ENCODE measurements around the gene APAF1. TPM values are rescaled to one million over a fixed set of nuclear protein-coding genes. Genes with fewer than 3 reads are reported as not detected.

The APAF1 gene
- polyA plus RNA-seq, 4 donors, result 8.1 to 20.5 (median 8.7) TPM

- H3K4me3 ChIP-seq (ENCODE audit: low read depth in 1 of 3, low read length in 3 of 3), result no peak overlapping the region
- H3K27me3 ChIP-seq (ENCODE audit: control insufficient read depth in 3 of 3, insufficient read depth in 3 of 3, low read length in 3 of 3), result peaks cover 0 to 2% (median 0%) of the 10 kb centered on the region in 3 donors
- no peaks in the 10 kb centered on the region for H3K36me3 ChIP-seq (ENCODE audit: control insufficient read depth in 3 of 3, insufficient read depth in 2 of 3, low read depth in 1 of 3, low read length in 3 of 3)
- H3K4me1 ChIP-seq (ENCODE audit: control insufficient read depth in 3 of 3, insufficient read depth in 2 of 3, low read depth in 1 of 3, low read length in 2 of 3), result no peaks in the 10 kb centered on the region
- DNase-seq, result no peak
- FAIRE-seq, result no peak
- WGBS, 3 donors, result 44 to 64% (median 57%) methylated on average over 4 of the region's 4 CpGs
- H3K27ac ChIP-seq (ENCODE audit: low read depth in 1 of 3, low read length in 2 of 3), result no peak overlapping the region
- H3K9me3 ChIP-seq (ENCODE audit: control insufficient read depth in 2 of 2, insufficient read depth in 1 of 2, low read depth in 1 of 2, low read length in 1 of 2), result no peaks in the 10 kb centered on the region
Measured at GRCh38 chr12:98770230-98770629, 125.1 kb downstream of the APAF1 start.

- WGBS, 3 donors, result 89 to 92% (median 90%) methylated on average over 8 of the region's 8 CpGs
- FAIRE-seq (no peak), DNase-seq (no peak)
- H3K9me3 ChIP-seq (ENCODE audit: control insufficient read depth in 2 of 2, insufficient read depth in 1 of 2, low read depth in 1 of 2, low read length in 1 of 2), result no peaks in the 10 kb centered on the region
- H3K36me3 ChIP-seq (ENCODE audit: control insufficient read depth in 3 of 3, insufficient read depth in 2 of 3, low read depth in 1 of 3, low read length in 3 of 3), result no peaks in the 10 kb centered on the region
- H3K27me3 ChIP-seq (ENCODE audit: control insufficient read depth in 3 of 3, insufficient read depth in 3 of 3, low read length in 3 of 3), result peaks cover 0 to 2% (median 0%) of the 10 kb centered on the region in 3 donors
- no peak overlapping the region for H3K27ac ChIP-seq (ENCODE audit: low read depth in 1 of 3, low read length in 2 of 3)
- H3K4me1 ChIP-seq (ENCODE audit: control insufficient read depth in 3 of 3, insufficient read depth in 2 of 3, low read depth in 1 of 3, low read length in 2 of 3), result no peaks in the 10 kb centered on the region
- no peak overlapping the region for H3K4me3 ChIP-seq (ENCODE audit: low read depth in 1 of 3, low read length in 3 of 3)
Measured at GRCh38 chr12:98771811-98772752, 127.0 kb downstream of the APAF1 start.

GRCh38 chr12:98772818-98773217 lies 127.7 kb downstream of the APAF1 start:
- Histone ChIP-seq H3K36me3 (ENCODE audit: control insufficient read depth in 3 of 3, insufficient read depth in 2 of 3, low read depth in 1 of 3, low read length in 3 of 3) (no peaks in the 10 kb centered on the region), H3K4me1 (ENCODE audit: control insufficient read depth in 3 of 3, insufficient read depth in 2 of 3, low read depth in 1 of 3, low read length in 2 of 3) (no peaks in the 10 kb centered on the region), H3K4me3 (ENCODE audit: low read depth in 1 of 3, low read length in 3 of 3) (no peak overlapping the region), H3K27me3 (ENCODE audit: control insufficient read depth in 3 of 3, insufficient read depth in 3 of 3, low read length in 3 of 3) (peaks cover 0 to 2% (median 0%) of the 10 kb centered on the region in 3 donors), H3K27ac (ENCODE audit: low read depth in 1 of 3, low read length in 2 of 3) (no peak overlapping the region), H3K9me3 (ENCODE audit: control insufficient read depth in 2 of 2, insufficient read depth in 1 of 2, low read depth in 1 of 2, low read length in 1 of 2) (no peaks in the 10 kb centered on the region)
- no peak for FAIRE-seq
- WGBS, 3 donors, result 65 to 90% (median 82%) methylated on average over 3 of the region's 3 CpGs
- DNase-seq, result no peak

- H3K4me3 ChIP-seq (ENCODE audit: low read depth in 1 of 3, low read length in 3 of 3), result no peak overlapping the region
- no peaks in the 10 kb centered on the region for H3K9me3 ChIP-seq (ENCODE audit: control insufficient read depth in 2 of 2, insufficient read depth in 1 of 2, low read depth in 1 of 2, low read length in 1 of 2)
- H3K4me1 ChIP-seq (ENCODE audit: control insufficient read depth in 3 of 3, insufficient read depth in 2 of 3, low read depth in 1 of 3, low read length in 2 of 3), result no peaks in the 10 kb centered on the region
- FAIRE-seq (no peak), DNase-seq (no peak)
- H3K27ac ChIP-seq (ENCODE audit: low read depth in 1 of 3, low read length in 2 of 3), result no peak overlapping the region
- no peaks in the 10 kb centered on the region for H3K36me3 ChIP-seq (ENCODE audit: control insufficient read depth in 3 of 3, insufficient read depth in 2 of 3, low read depth in 1 of 3, low read length in 3 of 3)
- 51 to 60% (median 51%) methylated on average over 4 of the region's 4 CpGs for WGBS, 3 donors
- H3K27me3 ChIP-seq (ENCODE audit: control insufficient read depth in 3 of 3, insufficient read depth in 3 of 3, low read length in 3 of 3), result peaks cover 0 to 2% (median 0%) of the 10 kb centered on the region in 3 donors
Measured at GRCh38 chr12:98780261-98780660, 135.2 kb downstream of the APAF1 start.

- DNase-seq (no peak), FAIRE-seq (no peak)
- Histone ChIP-seq H3K27ac (ENCODE audit: low read depth in 1 of 3, low read length in 2 of 3) (no peak overlapping the region), H3K36me3 (ENCODE audit: control insufficient read depth in 3 of 3, insufficient read depth in 2 of 3, low read depth in 1 of 3, low read length in 3 of 3) (no peaks in the 10 kb centered on the region), H3K9me3 (ENCODE audit: control insufficient read depth in 2 of 2, insufficient read depth in 1 of 2, low read depth in 1 of 2, low read length in 1 of 2) (no peaks in the 10 kb centered on the region), H3K4me1 (ENCODE audit: control insufficient read depth in 3 of 3, insufficient read depth in 2 of 3, low read depth in 1 of 3, low read length in 2 of 3) (no peaks in the 10 kb centered on the region), H3K4me3 (ENCODE audit: low read depth in 1 of 3, low read length in 3 of 3) (no peak overlapping the region), H3K27me3 (ENCODE audit: control insufficient read depth in 3 of 3, insufficient read depth in 3 of 3, low read length in 3 of 3) (peaks cover 0 to 2% (median 0%) of the 10 kb centered on the region in 3 donors)
- WGBS, 3 donors, result 88 to 95% (median 90%) methylated on average over 2 of the region's 2 CpGs
Measured at GRCh38 chr12:98783420-98783819, 138.3 kb downstream of the APAF1 start.

Other genes starting within 250 kb of the APAF1 start
- gene TMPO, start 129.7 kb upstream of the APAF1 start, polyA plus RNA-seq, result 100 to 1,000 TPM in 1 of 4 donors, 10 to 100 TPM in 3; 19.5 to 104 (median 45.4) TPM
- gene SLC25A3, start 51.6 kb upstream of the APAF1 start, polyA plus RNA-seq, result 100 to 1,000 TPM; 475 to 968 (median 687) TPM
- gene IKBIP, start 502 bp upstream of the APAF1 start, polyA plus RNA-seq, result 1 to 10 TPM in 3 of 4 donors, under 1 TPM in 1; 0.67 to 9.4 (median 4.6) TPM

Data from small intestine (tissue), 7 donors.